Activated CD4-positive, alpha-beta T cell treated with anti-CD3 and anti-CD28 coated beads, Interleukin-2, Interleukin-4, amounts not matched to agents 100 ng/mL and 50 ng/mL, durations not matched to agents 16 hours and 8 hours (primary cell): Measurements from ENCODE around the gene UNC80.
"Not testable (repeated sequence)": the region's sequence is repeated elsewhere in the genome, so short reads cannot be mapped to it uniquely, and the experiment has no call there.

ENCODE experiments used
- DNase-seq: peaks from one replicate; pipeline ENCODE4 v3.0.0-alpha.2; 2020; ENCODE audit warnings: low spot score

Gene UNC80, protein sequence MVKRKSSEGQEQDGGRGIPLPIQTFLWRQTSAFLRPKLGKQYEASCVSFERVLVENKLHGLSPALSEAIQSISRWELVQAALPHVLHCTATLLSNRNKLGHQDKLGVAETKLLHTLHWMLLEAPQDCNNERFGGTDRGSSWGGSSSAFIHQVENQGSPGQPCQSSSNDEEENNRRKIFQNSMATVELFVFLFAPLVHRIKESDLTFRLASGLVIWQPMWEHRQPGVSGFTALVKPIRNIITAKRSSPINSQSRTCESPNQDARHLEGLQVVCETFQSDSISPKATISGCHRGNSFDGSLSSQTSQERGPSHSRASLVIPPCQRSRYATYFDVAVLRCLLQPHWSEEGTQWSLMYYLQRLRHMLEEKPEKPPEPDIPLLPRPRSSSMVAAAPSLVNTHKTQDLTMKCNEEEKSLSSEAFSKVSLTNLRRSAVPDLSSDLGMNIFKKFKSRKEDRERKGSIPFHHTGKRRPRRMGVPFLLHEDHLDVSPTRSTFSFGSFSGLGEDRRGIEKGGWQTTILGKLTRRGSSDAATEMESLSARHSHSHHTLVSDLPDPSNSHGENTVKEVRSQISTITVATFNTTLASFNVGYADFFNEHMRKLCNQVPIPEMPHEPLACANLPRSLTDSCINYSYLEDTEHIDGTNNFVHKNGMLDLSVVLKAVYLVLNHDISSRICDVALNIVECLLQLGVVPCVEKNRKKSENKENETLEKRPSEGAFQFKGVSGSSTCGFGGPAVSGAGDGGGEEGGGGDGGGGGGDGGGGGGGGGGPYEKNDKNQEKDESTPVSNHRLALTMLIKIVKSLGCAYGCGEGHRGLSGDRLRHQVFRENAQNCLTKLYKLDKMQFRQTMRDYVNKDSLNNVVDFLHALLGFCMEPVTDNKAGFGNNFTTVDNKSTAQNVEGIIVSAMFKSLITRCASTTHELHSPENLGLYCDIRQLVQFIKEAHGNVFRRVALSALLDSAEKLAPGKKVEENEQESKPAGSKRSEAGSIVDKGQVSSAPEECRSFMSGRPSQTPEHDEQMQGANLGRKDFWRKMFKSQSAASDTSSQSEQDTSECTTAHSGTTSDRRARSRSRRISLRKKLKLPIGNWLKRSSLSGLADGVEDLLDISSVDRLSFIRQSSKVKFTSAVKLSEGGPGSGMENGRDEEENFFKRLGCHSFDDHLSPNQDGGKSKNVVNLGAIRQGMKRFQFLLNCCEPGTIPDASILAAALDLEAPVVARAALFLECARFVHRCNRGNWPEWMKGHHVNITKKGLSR (N-terminal part only)

GRCh38 chr2:209771474-209772289, at the start of gene UNC80:
TSS of gene UNC80 (plus strand) at chr2:209771832. CDS start at chr2:209772073, 241 bp downstream.
- peak; percentile 4 for DNase-seq

GRCh38 chr2:209726311-209726710, 45.3 kb upstream of the UNC80 start:
- no peak for DNase-seq

DNA sequence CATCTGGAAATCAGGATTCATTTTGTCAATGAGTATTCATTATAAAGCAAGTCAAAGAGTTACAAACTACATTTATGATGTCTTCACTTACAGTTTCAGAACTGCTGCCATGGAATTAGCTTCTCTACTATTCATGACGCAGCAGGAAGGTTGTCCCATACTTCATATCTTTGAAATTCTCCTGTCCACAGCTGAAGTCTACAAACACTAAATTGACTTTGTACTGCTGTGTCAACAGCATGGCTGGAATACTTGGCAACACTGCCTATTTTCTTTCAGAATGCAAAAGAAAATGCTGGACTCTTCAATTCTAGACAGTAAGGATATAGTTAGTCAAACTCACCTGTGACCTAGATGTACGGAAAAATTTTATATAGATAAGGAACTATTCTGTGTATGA, 44.6 kb upstream of the UNC80 start:
- DNase-seq: no peak

DNA sequence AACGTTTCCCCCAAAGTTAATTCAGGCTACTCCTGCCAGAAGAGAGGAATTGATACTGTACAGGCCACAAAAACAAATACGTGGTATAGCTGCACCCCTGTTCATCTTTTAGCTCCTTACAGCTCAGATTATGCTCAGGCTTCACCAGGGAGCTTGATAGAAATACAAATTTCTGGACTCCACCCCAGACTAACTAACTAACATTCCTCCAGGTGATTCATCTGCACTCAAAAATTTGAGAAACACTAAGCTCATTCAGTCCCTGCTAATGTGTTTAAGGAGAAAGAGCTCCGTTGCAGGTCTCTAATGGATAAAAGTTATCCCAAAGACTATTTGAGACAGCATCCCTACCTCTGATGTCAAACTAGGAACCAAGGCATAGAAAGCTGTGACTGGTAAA, 36.8 kb upstream of the UNC80 start:
- no peak for DNase-seq

DNA sequence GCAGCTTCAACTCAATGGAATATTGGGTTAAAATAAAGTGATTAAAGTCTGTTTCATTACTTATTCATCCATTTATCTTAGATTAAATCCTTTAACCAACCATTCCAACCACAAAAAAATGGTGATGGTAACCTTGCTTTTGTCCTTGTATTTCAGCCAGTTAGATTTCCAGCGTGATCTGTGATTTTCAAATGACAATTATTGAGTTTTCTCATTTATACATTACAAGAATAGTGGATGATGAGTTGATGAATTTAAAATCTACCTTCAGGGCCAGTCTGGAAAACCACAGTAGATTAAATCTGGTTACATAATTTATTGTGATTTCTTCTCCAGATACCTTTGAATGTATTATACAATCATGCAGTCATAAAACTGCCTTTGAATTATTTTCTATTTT, 29.7 kb upstream of the UNC80 start:
- DNase-seq: no peak

GRCh38 chr2:209753020-209753419, 18.6 kb upstream of the UNC80 start:
- DNase-seq: no peak

DNA sequence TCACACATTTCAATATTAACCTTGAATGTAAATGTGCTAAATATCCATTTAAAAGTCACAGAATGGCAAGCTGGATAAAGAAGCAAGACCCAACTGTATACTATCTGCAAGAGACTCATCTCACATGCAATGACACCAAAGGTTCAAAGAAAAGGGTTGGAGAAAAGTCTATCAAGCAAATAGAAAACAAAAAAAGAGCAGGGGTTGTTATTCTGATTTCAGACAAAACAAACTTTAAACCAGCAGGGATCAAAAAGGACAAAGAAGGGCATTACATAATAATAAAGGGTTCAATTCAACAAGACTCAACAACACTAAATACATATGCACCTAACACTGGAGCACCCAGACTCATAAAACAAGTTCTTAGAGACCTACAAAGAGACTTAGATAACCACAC, 14.5 kb upstream of the UNC80 start:
- DNase-seq: no peak

DNA sequence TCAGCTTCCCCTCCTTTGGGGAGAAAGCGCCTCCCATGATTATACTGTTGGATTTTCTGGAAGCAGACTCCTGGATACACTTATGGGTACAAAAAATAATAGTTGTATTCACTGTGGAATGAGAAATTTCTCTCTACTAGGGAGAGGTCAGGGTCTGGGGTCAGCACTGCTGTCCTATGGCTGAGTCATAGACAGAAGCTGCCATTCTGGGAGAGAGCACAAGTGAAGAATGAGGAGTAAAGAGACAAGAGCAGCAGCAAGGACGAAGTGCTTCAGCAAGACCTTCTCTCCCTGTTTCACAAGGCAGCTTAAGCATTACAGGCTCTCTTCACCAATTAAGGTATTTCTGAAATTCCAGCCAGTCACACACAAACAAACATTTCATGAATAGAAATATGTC, 10.1 kb upstream of the UNC80 start:
- DNase-seq: no peak

- DNase-seq: no peak
These were observed 9.1 kb upstream of the UNC80 start for GRCh38 chr2:209762563-209762962.

GRCh38 chr2:209763106-209763505, 8.5 kb upstream of the UNC80 start:
- DNase-seq: no peak

DNA sequence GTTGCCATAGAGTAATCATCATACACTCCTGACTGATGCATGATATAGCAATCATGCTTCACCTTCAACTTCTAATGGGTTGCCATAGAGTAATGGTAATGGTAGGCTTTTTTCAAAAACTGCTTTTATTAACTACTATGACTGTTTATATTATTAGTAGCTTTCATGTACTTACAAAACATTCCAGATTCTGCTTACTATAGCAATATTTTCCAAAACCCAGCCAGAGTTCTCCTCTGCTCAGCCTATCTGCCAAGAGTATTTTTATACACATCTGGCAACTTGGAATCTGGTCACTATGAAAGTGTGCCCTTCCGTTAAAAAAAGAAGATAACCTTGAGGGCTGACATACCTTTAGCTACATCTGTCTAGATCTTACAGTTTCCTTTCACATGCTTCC, 5.0 kb upstream of the UNC80 start:
- DNase-seq: no peak

DNA sequence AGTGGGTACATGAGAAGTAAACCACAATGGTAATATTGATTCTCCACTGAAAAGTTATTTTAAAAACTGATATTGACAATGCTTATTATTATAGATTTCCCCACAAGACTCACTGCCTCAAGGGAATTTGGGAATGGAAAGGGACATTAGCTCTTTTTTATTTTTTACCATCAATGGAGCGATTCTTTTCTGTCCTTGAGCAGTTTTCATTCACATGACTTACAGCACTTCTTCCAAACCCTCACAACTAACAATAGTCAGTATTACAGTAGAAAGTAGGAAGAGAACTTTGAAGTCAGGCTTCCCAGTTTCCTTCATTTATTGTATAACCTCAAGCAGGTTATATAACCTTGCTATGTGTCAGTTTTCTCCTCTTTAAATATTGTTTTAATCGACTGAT, 4.3 kb upstream of the UNC80 start:
- DNase-seq: no peak

DNA sequence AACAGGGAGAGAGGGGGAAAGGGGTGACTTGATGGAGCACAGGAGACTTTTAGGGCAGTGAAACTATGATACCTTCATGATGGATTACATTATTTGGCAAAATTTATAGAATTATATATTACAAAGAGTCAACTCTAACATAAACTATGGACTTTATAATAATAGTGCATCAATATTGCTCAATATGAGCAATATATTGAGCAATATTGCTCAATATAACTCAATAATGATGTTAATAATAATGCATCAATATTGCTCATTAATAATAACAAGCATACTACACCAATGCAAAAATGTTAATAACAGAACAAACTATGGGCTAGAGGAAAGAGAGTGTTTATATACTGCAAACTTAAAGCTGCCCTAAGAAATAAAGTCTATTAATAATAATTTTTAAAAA, 3.1 kb upstream of the UNC80 start:
- no peak for DNase-seq

DNA sequence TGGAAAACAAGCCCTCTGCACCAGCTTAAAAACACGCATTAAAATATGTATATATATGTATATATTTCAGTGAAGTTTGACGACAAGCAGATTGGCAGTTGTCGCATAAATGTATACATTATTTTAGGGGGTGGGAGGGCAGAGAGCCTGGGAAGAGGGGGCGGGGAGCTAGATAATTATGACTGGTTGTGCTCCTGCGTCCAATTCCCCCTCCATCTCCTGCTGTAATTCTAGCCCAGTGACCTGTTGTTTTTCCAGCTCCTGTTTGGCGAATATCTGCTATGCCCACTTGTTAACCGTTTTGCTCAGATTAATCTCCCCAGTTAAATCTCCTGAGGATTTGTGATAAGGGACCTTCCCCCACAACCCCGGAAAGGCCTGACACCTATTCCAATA, 656 bp downstream of the UNC80 start:
- DNase-seq: no peak

- no peak for DNase-seq
These were observed 1.7 kb downstream of the UNC80 start for GRCh38 chr2:209773377-209773776.

DNA sequence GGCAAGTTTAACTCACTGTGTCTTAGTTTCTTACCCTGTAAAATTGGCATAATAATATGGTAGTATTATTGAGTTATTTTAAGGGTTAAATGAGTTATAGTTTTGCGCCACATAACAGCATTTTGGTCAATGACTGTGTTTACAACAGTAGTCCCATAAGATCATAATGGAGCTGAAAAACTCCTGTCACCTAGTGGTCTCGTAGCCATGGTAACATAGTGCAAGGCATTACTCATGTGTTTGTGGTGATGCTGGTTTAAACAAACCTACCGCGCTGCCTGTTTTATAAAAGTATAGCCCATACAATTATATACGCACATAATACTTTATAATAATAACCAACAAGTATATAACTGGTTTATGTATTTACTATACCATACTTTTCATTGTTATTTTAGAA, 15.8 kb downstream of the UNC80 start:
- DNase-seq: no peak

- no peak for DNase-seq
These were observed 17.3 kb downstream of the UNC80 start for GRCh38 chr2:209788925-209789324.

- DNase-seq: no peak
These were observed 18.6 kb downstream of the UNC80 start for GRCh38 chr2:209790066-209790728.

- DNase-seq: no peak
These were observed 19.5 kb downstream of the UNC80 start for GRCh38 chr2:209791151-209791550.

GRCh38 chr2:209795425-209795824, 23.8 kb downstream of the UNC80 start:
- DNase-seq: not testable (repeated sequence)

GRCh38 chr2:209805351-209805750, 33.7 kb downstream of the UNC80 start:
- DNase-seq: no peak
